Ovary (tissue), 9 donors: ENCODE measurements around the gene ID2. TPM values are rescaled to one million over a fixed set of nuclear protein-coding genes. Genes with fewer than 3 reads are reported as not detected.

ENCODE experiments used
- DNase-seq, 5 donors: peaks; one replicate each; pipeline ENCODE4 v3.0.0-alpha.2; 2019 to 2020
- H3K27ac ChIP-seq, 2 donors: fragments of 200-600 bp; one replicate each; pipeline versions ENCODE4 v1.5.1 to v1.8.0; 2019 to 2022
- H3K27me3 ChIP-seq: fragments of 200-600 bp; one replicate; pipeline ENCODE4 v1.8.0; 2022
- H3K36me3 ChIP-seq: fragments of 200-600 bp; sonication (generic); one replicate; pipeline ENCODE4 v1.5.1; 2019
- H3K4me1 ChIP-seq: one replicate; pipeline ENCODE4 v1.8.1; 2013; ENCODE audit warnings: mild to moderate bottlenecking, moderate library complexity; ENCODE audit not compliant: insufficient read depth
- H3K4me3 ChIP-seq: fragments of 200-600 bp; sonication (generic); one replicate; pipeline ENCODE4 v1.5.1; 2017
- H3K9me3 ChIP-seq, 2 donors: fragments of 200-600 bp in 1 of 2; sonication (generic) in 1 of 2; one replicate each; pipeline versions ENCODE4 v1.5.1 to v1.8.1; 2013 to 2019; ENCODE audit warnings: mild to moderate bottlenecking in 1 of 2, moderate library complexity in 1 of 2
- EP300 ChIP-seq: sonication (generic); formaldehyde crosslinking; IDR thresholded peaks from one replicate; pipeline ENCODE4 v1.6.1; 2017; ENCODE audit warnings: antibody characterized with exemption
- POLR2A ChIP-seq: fragments of 450-650 bp; IDR thresholded peaks from one replicate; pipeline ENCODE4 v1.6.1; 2017; ENCODE audit warnings: antibody characterized with exemption, mild to moderate bottlenecking, moderate library complexity
- WGBS, 3 donors: extraction: QIAGEN DNeasy Blood & Tissue Kit in 1 of 3; methylation state at CpG; one replicate each; pipeline versions ENCODE4 v1.1.5 to v1.1.7; 2013 to 2017; 5-methylcytosine and 5-hydroxymethylcytosine counted together
- intact Hi-C, 4 donors: fragments of 100-400 bp; cut with DNase I; formaldehyde crosslinking; loops; one replicate each; pipeline versions ENCODE4 v1.11.0 to v1.15.1; 2022 to 2023
- polyA plus RNA-seq, 2 donors: library from polyadenylated mRNA; stranded (reverse); fragments of 200-250 nt in 1 of 2; fragments of 350-450 nt in 1 of 2; fragmentation: Illumina TruSeq in 1 of 2; extraction: RNeasy Lipid Tissue Mini Kit (QIAGEN cat#74804) in 1 of 2; gene quantifications; one replicate each; pipeline ENCODE4 v1.2.3, GENCODE V29; 2013 to 2014
- total RNA-seq, 7 donors: library from RNA; depleted of rRNA in 2 of 7; stranded (reverse); fragments of >200 nt in 2 of 7; fragmentation: NEBNext Ultra II Directional in 3 of 7; extraction: Animal tissue kit (Norgen Biotek cat#: 25700) in 3 of 7; gene quantifications; one replicate each; pipeline versions ENCODE4 v1.1.0 to v1.2.4, GENCODE V29; 2016 to 2023
- TF ChIP-seq, protein P1 (sequence below), 3 donors: fragments of 450-650 bp in 2 of 3; fragments of 200-600 bp in 1 of 3; IDR thresholded peaks; one replicate each; pipeline versions ENCODE4 v1.5.1 to v1.8.0; 2016 to 2022; ENCODE audit warnings: antibody characterized with exemption in 3 of 3, mild to moderate bottlenecking in 1 of 3
- donor health status: DM: no; HTN: no; CAD: no; lungs with moderate emphysema.
- donor health status: DM: no; HTN: no; CAD: no.
- donor health status: Bipolar disorder and iron deficiency.
- donor health status: DM: yes; HTN: yes; CAD: no.
- donor health status: DM: no; HTN: no; CAD: no.
- donor health status: DM: yes; HTN: yes; CAD: no.

ID2 gene
- total and polyA plus RNA-seq, 9 donors = 68.5 to 897 (median 168) TPM

DNA sequence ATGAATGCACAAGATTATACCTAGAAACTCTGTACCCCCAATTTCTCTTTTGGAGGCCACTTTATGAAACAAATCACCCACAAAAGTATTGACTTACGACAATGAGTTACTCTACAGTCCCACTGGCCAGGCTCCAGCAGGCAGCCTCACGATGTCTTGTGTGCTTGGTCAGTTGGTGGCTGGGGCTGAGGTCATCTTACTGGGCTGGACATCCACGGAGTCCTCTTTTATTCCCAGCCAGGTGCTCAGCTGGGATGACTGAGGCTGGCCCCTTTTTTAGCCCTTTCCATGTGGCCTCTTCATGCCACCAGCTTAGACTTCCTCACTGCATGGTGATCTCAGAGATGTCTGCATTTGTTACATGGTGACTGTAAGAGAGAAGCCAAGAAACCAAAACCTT is 8.9 kb upstream of the ID2 start:
- Histone ChIP-seq H3K4me3 (no peak overlapping the region), H3K27ac (no peak overlapping the region), H3K27me3 (no peaks in the 10 kb centered on the region), H3K36me3 (no peaks in the 10 kb centered on the region), H3K9me3 (no peaks in the 10 kb centered on the region), H3K4me1 (peaks cover 2% of the 10 kb centered on the region)
- 67 to 93% (median 90%) methylated on average over 3 of the region's 3 CpGs for WGBS, 3 donors
- intact Hi-C loops = no loop called here
- TF ChIP-seq POLR2A (no peak), EP300 (no peak)
- TF ChIP-seq, protein P1, sequence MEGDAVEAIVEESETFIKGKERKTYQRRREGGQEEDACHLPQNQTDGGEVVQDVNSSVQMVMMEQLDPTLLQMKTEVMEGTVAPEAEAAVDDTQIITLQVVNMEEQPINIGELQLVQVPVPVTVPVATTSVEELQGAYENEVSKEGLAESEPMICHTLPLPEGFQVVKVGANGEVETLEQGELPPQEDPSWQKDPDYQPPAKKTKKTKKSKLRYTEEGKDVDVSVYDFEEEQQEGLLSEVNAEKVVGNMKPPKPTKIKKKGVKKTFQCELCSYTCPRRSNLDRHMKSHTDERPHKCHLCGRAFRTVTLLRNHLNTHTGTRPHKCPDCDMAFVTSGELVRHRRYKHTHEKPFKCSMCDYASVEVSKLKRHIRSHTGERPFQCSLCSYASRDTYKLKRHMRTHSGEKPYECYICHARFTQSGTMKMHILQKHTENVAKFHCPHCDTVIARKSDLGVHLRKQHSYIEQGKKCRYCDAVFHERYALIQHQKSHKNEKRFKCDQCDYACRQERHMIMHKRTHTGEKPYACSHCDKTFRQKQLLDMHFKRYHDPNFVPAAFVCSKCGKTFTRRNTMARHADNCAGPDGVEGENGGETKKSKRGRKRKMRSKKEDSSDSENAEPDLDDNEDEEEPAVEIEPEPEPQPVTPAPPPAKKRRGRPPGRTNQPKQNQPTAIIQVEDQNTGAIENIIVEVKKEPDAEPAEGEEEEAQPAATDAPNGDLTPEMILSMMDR (IDR thresholded peaks at IDR 0.05) = no peak
- DNase-seq = peak in 1 of 5 donors; percentile 7

DNA sequence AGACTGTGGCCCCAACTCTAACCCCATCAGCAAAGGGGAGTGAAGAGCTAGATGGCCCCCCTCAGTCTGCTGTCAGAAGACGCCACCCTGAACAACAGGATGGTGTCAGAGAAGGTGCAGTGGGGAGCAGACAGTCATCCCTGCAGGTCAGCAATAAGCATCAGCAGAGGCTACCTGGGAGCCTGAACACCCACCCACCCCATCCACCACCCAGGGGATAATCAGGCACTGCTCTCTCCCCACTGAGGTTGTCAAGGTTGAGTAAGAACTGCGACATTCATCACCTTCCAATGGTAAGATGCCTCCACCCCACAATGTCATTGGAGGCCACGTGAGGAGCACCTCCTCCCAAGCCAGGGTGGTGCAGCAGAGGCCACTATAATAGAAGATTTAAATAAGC is 8.5 kb upstream of the ID2 start:
- no peak overlapping the region for H3K27ac ChIP-seq
- H3K27me3 ChIP-seq = no peaks in the 10 kb centered on the region
- peaks cover 2% of the 10 kb centered on the region for H3K4me1 ChIP-seq
- WGBS, 3 donors = 93 to 100% (median 96%) methylated on average over 3 of the region's 3 CpGs
- TF ChIP-seq POLR2A = no peak
- TF ChIP-seq EP300 = no peak
- TF ChIP-seq, protein P1 (IDR thresholded peaks at IDR 0.05) = no peak
- intact Hi-C loops = no loop called here
- no peak for DNase-seq
- no peak overlapping the region for H3K4me3 ChIP-seq
- no peaks in the 10 kb centered on the region for H3K36me3 ChIP-seq
- no peaks in the 10 kb centered on the region for H3K9me3 ChIP-seq

DNA sequence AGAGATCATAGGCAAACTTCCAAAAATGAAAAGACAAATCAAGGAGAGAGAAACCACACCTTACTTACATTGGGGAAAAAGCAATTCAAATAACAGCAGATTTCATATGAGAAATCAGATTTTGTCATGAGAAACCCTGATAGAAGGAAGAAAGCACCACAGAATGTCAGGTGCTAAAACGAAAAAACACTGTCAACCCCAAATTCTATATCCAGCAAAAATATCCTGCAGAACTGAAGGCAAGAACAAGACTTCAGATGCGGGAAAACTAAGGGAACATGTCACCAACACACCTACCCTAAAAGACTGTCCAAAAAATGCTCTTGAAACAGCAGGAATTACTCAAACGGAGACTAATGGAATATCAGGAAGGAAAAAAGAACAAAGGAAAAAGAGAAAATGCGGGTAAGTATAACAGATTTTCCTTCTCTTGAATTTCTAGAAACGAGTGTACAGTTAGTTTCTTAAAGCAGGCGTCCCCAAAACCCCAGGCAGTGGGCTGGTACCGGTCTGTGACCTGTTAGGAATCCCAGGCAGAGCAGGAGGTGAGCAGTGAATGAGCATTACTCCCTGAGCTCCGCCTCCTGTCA is 7.3 kb upstream of the ID2 start:
- Histone ChIP-seq H3K36me3 (no peaks in the 10 kb centered on the region), H3K4me3 (no peak overlapping the region), H3K27ac (no peak overlapping the region), H3K4me1 (peaks cover 2% of the 10 kb centered on the region), H3K27me3 (no peaks in the 10 kb centered on the region), H3K9me3 (no peaks in the 10 kb centered on the region)
- intact Hi-C loops = loop anchor here in 1 of 4 donors (5.0 kb wide), 1 partner anchor 177 kb away; no protein-coding TSS in a partner anchor
- DNase-seq = no peak
- WGBS, 3 donors = 95 to 96% (median 95%) methylated on average over 8 of the region's 8 CpGs
- no peak for TF ChIP-seq EP300
- TF ChIP-seq, protein P1 (IDR thresholded peaks at IDR 0.05) = no peak
- TF ChIP-seq POLR2A = no peak

DNA sequence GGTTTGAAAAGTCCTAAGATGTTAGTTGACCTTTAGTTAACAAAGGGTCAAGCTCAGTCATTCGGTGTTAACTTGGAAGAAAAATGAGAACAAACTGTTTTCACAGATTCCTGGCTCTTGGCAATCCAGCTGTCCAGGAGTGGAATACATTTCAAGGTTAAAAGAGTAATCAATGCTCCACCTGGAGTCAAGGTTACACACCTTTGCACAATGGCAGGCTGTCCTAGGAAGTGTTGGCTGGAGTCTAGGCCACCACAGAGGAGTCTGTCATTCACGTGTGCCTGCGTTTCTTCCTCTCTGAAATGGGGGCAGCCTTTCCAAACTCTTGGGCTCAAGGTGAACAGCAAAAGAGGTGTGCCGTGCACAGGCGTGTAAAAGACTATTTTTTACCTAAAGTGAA is 6.3 kb upstream of the ID2 start:
- H3K27ac ChIP-seq = no peak overlapping the region
- TF ChIP-seq POLR2A (no peak), EP300 (no peak)
- TF ChIP-seq, protein P1 (IDR thresholded peaks at IDR 0.05) = no peak
- peak in 1 of 5 donors; percentile 10 for DNase-seq
- H3K4me3 ChIP-seq = no peak overlapping the region
- peaks cover 2% of the 10 kb centered on the region for H3K4me1 ChIP-seq
- H3K27me3 ChIP-seq = no peaks in the 10 kb centered on the region
- no peaks in the 10 kb centered on the region for H3K36me3 ChIP-seq
- intact Hi-C loops = loop anchor here in 1 of 4 donors (5.0 kb wide), 1 partner anchor 178 kb away; no protein-coding TSS in a partner anchor
- 85 to 91% (median 88%) methylated on average over 5 of the region's 5 CpGs for WGBS, 3 donors
- no peaks in the 10 kb centered on the region for H3K9me3 ChIP-seq
